T47D (cell line): ENCODE measurements around the gene EBPL.

Experiments
- DNase-seq, 2 experiments: peaks; one replicate each; pipeline versions ENCODE4 v3.0.0 to v3.0.0-alpha.2; 2011 to 2012; ENCODE audit warnings: low read depth in 1 of 2, low spot score in 1 of 2
- JUND ChIP-seq: IDR thresholded peaks from 2 replicates; pipeline ENCODE4 v1.6.1; 2012; ENCODE audit warnings: low read depth
- in situ Hi-C: cut with HindIII; loops from 2 replicates; pipeline ENCODE4 v1.10.0; 2016; ENCODE audit warnings: low sequenced_read_pairs, low pct_unique_long_range_greater_than_20kb

Gene EBPL

GRCh38 chr13:49655906-49656305 is 35.4 kb downstream of the EBPL start:
- no peak for TF ChIP-seq JUND
- in situ Hi-C loops, result no loop called here
- no peak for DNase-seq

GRCh38 chr13:49654011-49654410 is 37.3 kb downstream of the EBPL start:
- in situ Hi-C loops, result no loop called here
- no peak for TF ChIP-seq JUND
- DNase-seq, result no peak

- TF ChIP-seq JUND, result no peak
- in situ Hi-C loops, result no loop called here
- no peak for DNase-seq
Observed at GRCh38 chr13:49653478-49653877, 37.8 kb downstream of the EBPL start.

GRCh38 chr13:49652355-49653305 is 38.7 kb downstream of the EBPL start:
- TF ChIP-seq JUND, result no peak
- DNase-seq, result peak; percentile 38 to 72
- in situ Hi-C loops, result no loop called here

- in situ Hi-C loops, result no loop called here
Observed at GRCh38 chr13:49651570-49652354, 39.5 kb downstream of the EBPL start.

GRCh38 chr13:49649963-49650312 is 41.3 kb downstream of the EBPL start:
- in situ Hi-C loops, result no loop called here
- no peak for DNase-seq
- TF ChIP-seq JUND, result no peak

More at GRCh38 chr13:49651570-49652354, 39.5 kb downstream of the EBPL start:
- DNase-seq, result no peak
- TF ChIP-seq JUND, result no peak

- DNase-seq, result peak; percentile 30 to 64
- no peak for TF ChIP-seq JUND
- in situ Hi-C loops, result no loop called here
Observed at GRCh38 chr13:49649244-49649962, 41.9 kb downstream of the EBPL start.

- no peak for TF ChIP-seq JUND
- DNase-seq, result no peak
- in situ Hi-C loops, result no loop called here
Observed at GRCh38 chr13:49646688-49647087, 44.6 kb downstream of the EBPL start.

- in situ Hi-C loops, result no loop called here
- no peak for TF ChIP-seq JUND
- DNase-seq, result no peak
Observed at GRCh38 chr13:49645451-49645850, 45.8 kb downstream of the EBPL start.

GRCh38 chr13:49643035-49643646 is 48.1 kb downstream of the EBPL start:
- TF ChIP-seq JUND, result no peak
- no peak for DNase-seq
- in situ Hi-C loops, result no loop called here

- peak in 1 of 2 experiments; percentile 38 for DNase-seq
- TF ChIP-seq JUND, result no peak
- in situ Hi-C loops, result no loop called here
Observed at GRCh38 chr13:49641801-49642291, 49.4 kb downstream of the EBPL start.

- TF ChIP-seq JUND, result no peak
- in situ Hi-C loops, result no loop called here
- no peak for DNase-seq
Observed at GRCh38 chr13:49638744-49639072, 52.6 kb downstream of the EBPL start.
